IPS DF 19.7 (cell line): ENCODE results near the gene CYP39A1.
"Not testable (repeated sequence)": the region's sequence is repeated elsewhere in the genome, so short reads cannot be mapped to it uniquely, and the experiment has no call there.

Experiments used
- DNase-seq: peaks from one replicate; pipeline ENCODE4 v3.0.0-alpha.2; 2013; ENCODE audit warnings: low read depth, low spot score

CYP39A1 gene

DNA sequence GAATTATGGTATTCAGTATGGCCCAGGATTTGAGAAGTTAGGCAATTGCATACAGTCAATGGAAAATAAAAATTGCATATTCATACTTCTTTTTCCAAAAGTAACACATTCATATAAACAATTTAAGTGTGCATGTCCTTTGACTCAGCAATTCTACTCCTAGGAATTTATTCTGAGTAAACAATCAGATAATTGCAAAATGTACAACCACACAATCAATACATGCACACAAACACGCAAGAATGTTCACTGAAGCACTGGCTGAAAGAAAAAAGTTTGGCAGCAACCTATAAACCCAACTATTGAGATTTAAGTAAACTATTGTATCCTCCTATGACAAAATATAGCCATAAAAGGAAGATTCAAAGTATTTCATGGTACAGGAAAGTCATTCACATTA lies 1.6 kb downstream of the CYP39A1 start:
- no peak for DNase-seq

DNA sequence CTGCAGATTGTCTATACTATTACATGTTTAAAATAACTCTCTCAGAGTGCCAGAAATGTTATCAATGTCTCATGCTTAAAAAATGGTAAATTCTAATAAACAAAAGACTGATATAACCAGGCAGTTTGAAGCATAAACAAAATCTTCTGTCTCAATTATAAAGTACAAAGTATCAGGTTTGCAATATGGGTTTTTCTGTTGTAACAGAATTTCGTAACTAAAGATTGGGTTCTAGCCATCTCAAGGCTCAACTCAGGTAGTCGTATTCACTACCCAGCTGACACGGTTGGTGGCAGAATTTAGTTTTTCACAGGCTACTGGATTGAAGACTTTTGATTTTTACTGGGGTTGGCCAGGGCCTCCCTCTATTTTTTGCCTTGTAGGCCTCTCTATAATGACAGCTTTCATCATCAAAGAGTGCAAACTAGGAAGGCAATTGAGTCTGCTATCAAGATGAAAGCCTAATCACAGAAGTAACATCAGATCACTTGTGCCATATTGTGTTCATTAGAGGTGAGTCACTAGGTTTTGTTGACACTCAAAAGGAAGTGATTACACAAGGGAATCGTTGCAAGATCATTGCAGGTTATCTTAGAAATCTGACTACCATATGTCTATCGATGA lies 3.6 kb downstream of the CYP39A1 start:
- DNase-seq: no peak

- not testable (repeated sequence) for DNase-seq
Observed at GRCh38 chr6:46648108-46648507, 4.5 kb downstream of the CYP39A1 start.

DNA sequence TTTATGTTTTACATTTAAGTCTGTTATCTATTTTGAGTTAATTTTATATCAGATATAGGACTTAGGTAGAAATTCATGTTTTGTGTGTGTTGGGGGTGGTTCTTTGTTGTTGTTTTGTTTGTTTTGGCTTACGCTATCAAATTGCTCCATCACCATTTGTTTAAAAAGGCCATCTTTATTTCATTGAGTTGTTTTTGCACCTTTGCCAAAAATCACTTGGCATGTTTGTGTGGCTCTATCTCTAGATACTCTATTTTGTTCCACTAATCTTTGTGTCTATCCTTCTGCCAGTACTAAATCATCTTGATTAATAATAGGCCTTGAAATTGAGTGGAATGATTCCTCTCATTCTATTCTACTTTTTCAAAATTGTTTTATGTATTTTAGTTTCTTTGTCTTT lies 7.4 kb downstream of the CYP39A1 start:
- DNase-seq: no peak

GRCh38 chr6:46642928-46643751 lies 9.5 kb downstream of the CYP39A1 start:
- no peak for DNase-seq

GRCh38 chr6:46638650-46639049 lies 14.0 kb downstream of the CYP39A1 start:
- DNase-seq: no peak

GRCh38 chr6:46637933-46638332 lies 14.7 kb downstream of the CYP39A1 start:
- DNase-seq: no peak

DNA sequence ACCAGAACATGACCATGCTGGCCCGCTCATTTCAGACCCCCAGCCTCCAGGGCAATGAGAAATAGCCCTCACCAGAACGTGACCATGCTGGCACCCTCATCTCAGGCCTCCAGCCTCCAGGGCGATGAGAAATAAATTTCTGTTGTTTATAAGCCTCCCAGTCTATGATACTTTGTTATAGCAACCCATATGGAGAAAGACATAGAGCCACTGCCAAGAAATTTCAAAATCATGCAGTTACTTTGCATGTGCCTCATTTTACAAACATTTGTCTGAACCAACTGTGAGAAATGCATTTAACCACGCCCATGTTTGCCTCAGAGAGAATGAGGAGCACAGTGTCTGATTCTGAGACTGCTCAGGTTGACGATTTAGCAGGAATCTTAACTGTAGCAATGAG lies 15.5 kb downstream of the CYP39A1 start:
- no peak for DNase-seq

- DNase-seq: no peak
Observed at GRCh38 chr6:46635462-46635861, 17.2 kb downstream of the CYP39A1 start.

GRCh38 chr6:46632053-46632452 lies 20.6 kb downstream of the CYP39A1 start:
- no peak for DNase-seq

- no peak for DNase-seq
Observed at GRCh38 chr6:46629691-46630090, 22.9 kb downstream of the CYP39A1 start.

- DNase-seq: no peak
Observed at GRCh38 chr6:46628976-46629375, 23.6 kb downstream of the CYP39A1 start.

DNA sequence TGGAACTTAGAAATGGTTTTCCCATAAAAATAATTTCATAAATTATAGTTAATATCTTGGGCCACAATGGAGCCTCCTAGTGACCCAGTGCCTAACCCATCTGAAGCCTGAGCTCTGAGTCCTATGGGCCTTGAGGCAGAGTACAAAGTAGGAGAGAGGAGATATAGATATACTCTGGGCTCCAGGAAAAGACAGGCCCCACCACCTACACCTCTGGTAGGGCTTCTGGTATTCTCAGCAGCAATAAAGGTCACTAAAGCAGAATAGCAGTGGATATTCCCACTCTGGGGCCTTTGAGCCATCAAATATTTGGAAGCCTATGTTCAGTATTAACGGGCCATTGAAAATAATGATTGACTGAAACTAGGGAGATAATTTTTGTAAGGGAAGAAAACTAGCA lies 24.1 kb downstream of the CYP39A1 start:
- no peak for DNase-seq

- no peak for DNase-seq
Observed at GRCh38 chr6:46626976-46627375, 25.6 kb downstream of the CYP39A1 start.

DNA sequence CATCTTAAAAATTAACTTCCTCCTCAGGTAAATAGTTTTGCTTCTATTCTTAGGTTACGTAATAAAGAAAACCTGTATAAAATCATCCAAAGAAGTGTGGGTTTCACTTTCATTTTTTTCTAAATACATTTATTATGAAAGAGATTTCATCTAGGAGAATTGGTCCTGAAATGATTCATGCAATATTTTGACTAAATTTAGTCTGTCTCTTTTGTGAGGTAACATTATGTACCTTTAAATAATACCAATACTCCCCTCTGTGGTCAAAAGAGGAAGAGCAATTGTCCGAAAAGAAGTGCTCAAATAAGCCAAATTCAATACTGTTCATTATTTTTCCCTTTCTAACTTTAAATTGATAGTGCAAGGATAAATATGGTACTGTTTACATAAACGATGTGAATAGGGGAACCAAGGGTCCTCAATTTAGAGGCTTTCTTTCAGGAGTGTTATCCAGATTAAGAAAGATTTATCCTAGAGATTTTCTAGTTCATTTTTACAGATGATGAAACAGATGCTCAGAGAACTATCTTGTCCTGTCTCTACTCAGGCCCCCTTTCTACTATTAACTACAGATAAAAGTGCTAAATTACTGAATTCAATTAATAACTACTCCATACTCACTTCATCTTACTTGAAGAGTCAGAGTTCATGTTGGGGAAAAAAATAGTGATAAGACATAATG lies 26.2 kb downstream of the CYP39A1 start:
- DNase-seq: no peak

- no peak for DNase-seq
Observed at GRCh38 chr6:46618726-46619125, 33.9 kb downstream of the CYP39A1 start.

DNA sequence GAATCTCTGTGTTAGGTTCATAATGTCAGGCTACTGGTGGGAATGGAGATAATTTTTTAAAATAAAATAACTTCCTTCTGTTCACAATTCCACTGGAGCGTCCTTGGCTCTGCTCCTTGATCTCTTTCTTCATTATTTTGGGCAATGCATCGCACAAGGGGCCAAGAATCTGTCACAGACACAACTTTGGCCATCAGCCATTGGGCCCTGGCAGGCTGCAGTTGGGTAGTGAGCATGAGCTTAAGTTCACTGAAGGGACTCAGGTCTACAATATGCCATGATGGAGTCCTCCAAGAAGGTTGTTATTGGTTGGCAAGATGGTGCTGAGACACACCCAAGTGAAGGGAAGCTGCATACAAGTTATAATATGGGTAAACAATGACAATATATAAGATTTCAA lies 40.0 kb downstream of the CYP39A1 start:
- no peak for DNase-seq

DNA sequence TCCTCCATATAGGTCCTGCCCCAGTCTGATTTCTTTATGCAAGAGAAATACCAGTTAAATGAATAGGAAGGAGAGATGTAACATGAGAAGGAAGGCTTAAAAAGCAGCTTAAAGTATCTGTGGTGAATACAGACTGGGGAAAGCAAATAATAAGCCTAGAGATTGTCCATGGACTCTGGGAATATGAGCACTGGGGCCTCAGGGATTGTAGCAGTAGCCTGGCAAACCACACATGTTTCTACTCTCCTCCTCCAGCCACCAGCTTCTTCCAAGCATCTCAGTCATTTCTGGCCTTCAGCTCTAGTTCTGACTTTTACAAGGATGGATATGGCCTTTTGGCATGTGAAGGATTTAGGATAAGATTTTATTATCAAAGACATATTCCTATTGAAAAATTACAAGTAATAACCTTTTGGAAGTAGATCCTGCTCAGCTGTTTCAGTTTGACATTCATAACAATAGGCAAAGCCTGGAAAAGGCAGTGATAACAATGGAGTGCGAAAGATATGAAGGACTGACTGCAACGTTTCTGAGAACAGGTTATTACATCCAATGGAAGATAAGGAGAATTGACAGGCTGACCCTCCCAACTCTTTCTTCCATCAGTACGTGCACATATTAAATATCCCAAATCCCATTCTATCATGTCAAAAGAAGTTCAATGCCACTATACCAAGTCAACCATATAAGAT lies 41.6 kb downstream of the CYP39A1 start:
- DNase-seq: no peak

DNA sequence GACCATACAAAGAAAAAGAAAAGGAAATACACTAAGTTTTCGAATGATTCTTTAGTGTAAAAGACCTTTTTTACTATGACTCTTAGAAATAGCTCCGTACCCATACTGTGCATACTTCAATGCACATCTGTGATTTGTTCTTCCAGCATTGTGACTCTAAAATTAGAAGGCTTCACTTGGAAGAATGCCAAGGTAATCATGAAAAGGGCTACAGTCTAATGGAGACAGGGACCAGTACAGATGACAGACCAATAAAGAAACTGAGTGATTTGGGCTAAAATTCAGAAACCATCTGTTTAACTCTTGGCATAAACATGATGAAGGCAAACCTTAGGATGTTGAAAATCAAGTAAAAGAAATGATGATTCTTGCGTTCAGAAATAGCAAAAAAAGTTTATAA lies 46.3 kb downstream of the CYP39A1 start:
- DNase-seq: no peak

- no peak for DNase-seq
Observed at GRCh38 chr6:46605091-46605797, 47.4 kb downstream of the CYP39A1 start.

GRCh38 chr6:46598215-46598614 lies 54.4 kb downstream of the CYP39A1 start:
- DNase-seq: no peak

DNA sequence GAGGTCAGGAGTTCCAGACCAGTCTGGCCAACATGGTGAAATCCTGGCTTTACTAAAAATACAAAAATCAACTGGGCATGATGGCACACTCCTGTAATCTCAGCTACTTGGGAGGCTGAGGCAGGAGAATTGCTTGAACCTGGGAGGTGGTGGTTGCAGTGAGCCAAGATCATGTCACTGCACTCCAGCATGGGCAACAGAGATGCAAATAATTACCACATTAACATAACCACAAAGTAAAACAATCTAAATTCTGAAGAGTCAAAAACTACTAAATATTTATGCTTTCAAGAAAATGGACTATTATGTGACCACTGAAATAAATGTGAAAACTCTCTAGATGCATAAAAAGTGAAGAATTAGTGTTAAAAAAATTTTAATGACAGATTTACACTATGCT lies 59.9 kb downstream of the CYP39A1 start:
- DNase-seq: no peak
